HepG2 (cell line): ENCODE results near the gene CARMIL3. TPM values are rescaled to one million over a fixed set of nuclear protein-coding genes. Genes with fewer than 3 reads are reported as not detected.

Source experiments
- ARID5B ChIP-seq: IDR thresholded peaks from 2 replicates; pipeline ENCODE4 v1.4.0; 2020; ENCODE audit warnings: mild to moderate bottlenecking, missing genetic modification reagents
- ARNT2 ChIP-seq: sonication (generic); formaldehyde crosslinking; IDR thresholded peaks from 2 replicates; pipeline ENCODE4 v1.8.0; 2022; ENCODE audit warnings: mild to moderate bottlenecking, low read depth, missing genetic modification reagents, moderate library complexity
- DBP ChIP-seq: sonication (generic); formaldehyde crosslinking; IDR thresholded peaks from 2 replicates; pipeline ENCODE4 v1.4.0; 2020; ENCODE audit warnings: missing genetic modification reagents; ENCODE audit errors: not compliant biosample characterization
- GFI1 ChIP-seq: sonication (generic); formaldehyde crosslinking; IDR thresholded peaks from 2 replicates; pipeline ENCODE4 v1.5.0; 2020; ENCODE audit warnings: missing genetic modification reagents, mild to moderate bottlenecking, borderline replicate concordance
- IKZF4 ChIP-seq: sonication (generic); formaldehyde crosslinking; IDR thresholded peaks from 2 replicates; pipeline ENCODE4 v1.5.1; 2020; ENCODE audit warnings: borderline replicate concordance, mild to moderate bottlenecking, low read depth, missing genetic modification reagents; ENCODE audit errors: not compliant biosample characterization
- MTF1 ChIP-seq: sonication (generic); formaldehyde crosslinking; IDR thresholded peaks from 2 replicates; pipeline ENCODE4 v1.5.0; 2020; ENCODE audit warnings: missing genetic modification reagents
- NR2F6 ChIP-seq, 2 experiments: IDR thresholded peaks; 2 replicates each; pipeline ENCODE4 v1.6.1; 2016; ENCODE audit warnings: antibody characterized with exemption in 1 of 2, mild to moderate bottlenecking in 1 of 2
- PRPF4 ChIP-seq: fragments of 200-400 bp; formaldehyde crosslinking; IDR thresholded peaks from 2 replicates; pipeline ENCODE4 v1.6.1; 2016; ENCODE audit warnings: low read length, low read depth; ENCODE audit not compliant: poor library complexity, severe bottlenecking
- SALL1 ChIP-seq: sonication (generic); formaldehyde crosslinking; IDR thresholded peaks from 2 replicates; pipeline ENCODE4 v1.8.0; 2022; ENCODE audit warnings: mild to moderate bottlenecking, missing genetic modification reagents
- SSRP1 ChIP-seq: IDR thresholded peaks from 2 replicates; pipeline ENCODE4 v1.6.1; 2016; ENCODE audit warnings: control low read depth
- TBX2 ChIP-seq: sonication (generic); formaldehyde crosslinking; IDR thresholded peaks from 2 replicates; pipeline ENCODE4 v1.5.0; 2020; ENCODE audit warnings: missing genetic modification reagents, mild to moderate bottlenecking, borderline replicate concordance
- ZNF124 ChIP-seq: sonication (generic); formaldehyde crosslinking; IDR thresholded peaks from 2 replicates; pipeline ENCODE4 v1.4.0; 2020; ENCODE audit warnings: missing genetic modification reagents
- ZNF253 ChIP-seq: sonication (generic); formaldehyde crosslinking; IDR thresholded peaks from 2 replicates; pipeline ENCODE4 v1.8.0; 2022; ENCODE audit warnings: mild to moderate bottlenecking, missing genetic modification reagents, borderline replicate concordance
- ZNF335 ChIP-seq: sonication (generic); formaldehyde crosslinking; IDR thresholded peaks from 2 replicates; pipeline ENCODE4 v1.4.0; 2020; ENCODE audit warnings: missing genetic modification reagents
- ZNF430 ChIP-seq: sonication (generic); formaldehyde crosslinking; IDR thresholded peaks from 2 replicates; pipeline ENCODE4 v1.9.0; 2021; ENCODE audit warnings: mild to moderate bottlenecking, missing genetic modification reagents
- ZNF431 ChIP-seq: sonication (generic); formaldehyde crosslinking; IDR thresholded peaks from 2 replicates; pipeline ENCODE4 v1.9.0; 2022; ENCODE audit warnings: missing genetic modification reagents, low read depth, mild to moderate bottlenecking, borderline replicate concordance
- ZNF562 ChIP-seq: sonication (generic); formaldehyde crosslinking; IDR thresholded peaks from 2 replicates; pipeline ENCODE4 v1.8.0; 2022; ENCODE audit warnings: missing genetic modification reagents, borderline replicate concordance
- ZNF576 ChIP-seq: sonication (generic); formaldehyde crosslinking; IDR thresholded peaks from 2 replicates; pipeline ENCODE4 v1.4.0; 2020; ENCODE audit warnings: mild to moderate bottlenecking, missing genetic modification reagents
- ZNF740 ChIP-seq: sonication (generic); formaldehyde crosslinking; IDR thresholded peaks from 2 replicates; pipeline ENCODE4 v1.4.0; 2020; ENCODE audit warnings: missing genetic modification reagents
- ZSCAN30 ChIP-seq: sonication (generic); formaldehyde crosslinking; IDR thresholded peaks from 2 replicates; pipeline ENCODE4 v1.5.0; 2020; ENCODE audit warnings: mild to moderate bottlenecking, missing genetic modification reagents
- polyA plus RNA-seq, 8 experiments: library from polyadenylated mRNA; depleted of rRNA in 3 of 8; stranded (reverse) in 7 of 8; unstranded in 1 of 8; fragments of >200 nt; fragmentation: Illumina TruSeq in 4 of 8; extraction: Trizol in 4 of 8; gene quantifications; 2 replicates each; pipeline versions ENCODE4 v1.2.1 to v1.2.3, GENCODE V29; 2011 to 2016; ENCODE audit warnings: low read depth in 4 of 8, missing spikeins in 1 of 8, mixed read lengths in 1 of 8; ENCODE audit not compliant: insufficient read depth in 1 of 8
- total RNA-seq, 5 experiments: library from RNA; depleted of rRNA; stranded (reverse); fragments of >200 nt; fragmentation: Illumina TruSeq; extraction: Trizol; gene quantifications; 2 replicates each; pipeline ENCODE4 v1.2.3, GENCODE V29; 2016; ENCODE audit warnings: low read depth in 1 of 5
- TF ChIP-seq, protein P1 (sequence below): sonication (generic); formaldehyde crosslinking; IDR thresholded peaks from 2 replicates; pipeline ENCODE4 v1.4.0; 2020; ENCODE audit warnings: missing genetic modification reagents
- TF ChIP-seq, protein P2 (sequence below): IDR thresholded peaks from 2 replicates; pipeline ENCODE4 v1.6.1; 2016

Gene CARMIL3
- total and polyA plus RNA-seq, 2 of the 13 experiments (the other 11 are each of a cell fraction or from before 2014, with no cell fraction given): 0.27 to 0.55 TPM

GRCh38 chr14:24081739-24082211 lies 30.0 kb downstream of the CARMIL3 start (continued):
- TF ChIP-seq, protein P1, sequence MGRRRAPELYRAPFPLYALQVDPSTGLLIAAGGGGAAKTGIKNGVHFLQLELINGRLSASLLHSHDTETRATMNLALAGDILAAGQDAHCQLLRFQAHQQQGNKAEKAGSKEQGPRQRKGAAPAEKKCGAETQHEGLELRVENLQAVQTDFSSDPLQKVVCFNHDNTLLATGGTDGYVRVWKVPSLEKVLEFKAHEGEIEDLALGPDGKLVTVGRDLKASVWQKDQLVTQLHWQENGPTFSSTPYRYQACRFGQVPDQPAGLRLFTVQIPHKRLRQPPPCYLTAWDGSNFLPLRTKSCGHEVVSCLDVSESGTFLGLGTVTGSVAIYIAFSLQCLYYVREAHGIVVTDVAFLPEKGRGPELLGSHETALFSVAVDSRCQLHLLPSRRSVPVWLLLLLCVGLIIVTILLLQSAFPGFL (CRISPR knock-in tag): peak; percentile 80; the same call in 1 of the 2 replicates
- TF ChIP-seq SALL1 (CRISPR knock-in tag) (no peak), DBP (CRISPR knock-in tag) (no peak), ZNF430 (CRISPR knock-in tag) (no peak), ZSCAN30 (CRISPR knock-in tag) (no peak), ZNF562 (no peak), ARNT2 (CRISPR knock-in tag) (no peak), ZNF253 (CRISPR knock-in tag) (no peak), IKZF4 (CRISPR knock-in tag) (no peak), ZNF576 (CRISPR knock-in tag) (no peak), ZNF124 (no peak), TBX2 (no peak), MTF1 (CRISPR knock-in tag) (0 out of 2 replicates have a peak, but pooled peaks have one; percentile 16), ZNF335 (CRISPR knock-in tag) (no peak), ZNF431 (CRISPR knock-in tag) (no peak), NR2F6 (IDR thresholded peaks at IDR 0.05) (no peak), NR2F6 (CRISPR knock-in tag; IDR thresholded peaks at IDR 0.05) (peak; percentile 4; the same call in 1 of the 2 replicates), ARID5B (0 out of 2 replicates have a peak, but pooled peaks have one; percentile 11), PRPF4 (peak; percentile 18), ZNF740 (no peak), GFI1 (CRISPR knock-in tag) (0 out of 2 replicates have a peak, but pooled peaks have one; percentile 16), SSRP1 (CRISPR knock-in tag) (no peak)
- TF ChIP-seq, protein P2, sequence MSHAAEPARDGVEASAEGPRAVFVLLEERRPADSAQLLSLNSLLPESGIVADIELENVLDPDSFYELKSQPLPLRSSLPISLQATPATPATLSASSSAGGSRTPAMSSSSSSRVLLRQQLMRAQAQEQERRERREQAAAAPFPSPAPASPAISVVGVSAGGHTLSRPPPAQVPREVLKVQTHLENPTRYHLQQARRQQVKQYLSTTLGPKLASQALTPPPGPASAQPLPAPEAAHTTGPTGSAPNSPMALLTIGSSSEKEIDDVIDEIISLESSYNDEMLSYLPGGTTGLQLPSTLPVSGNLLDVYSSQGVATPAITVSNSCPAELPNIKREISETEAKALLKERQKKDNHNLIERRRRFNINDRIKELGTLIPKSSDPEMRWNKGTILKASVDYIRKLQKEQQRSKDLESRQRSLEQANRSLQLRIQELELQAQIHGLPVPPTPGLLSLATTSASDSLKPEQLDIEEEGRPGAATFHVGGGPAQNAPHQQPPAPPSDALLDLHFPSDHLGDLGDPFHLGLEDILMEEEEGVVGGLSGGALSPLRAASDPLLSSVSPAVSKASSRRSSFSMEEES: no peak
